Transverse colon (tissue), 4 donors: Measurements from ENCODE around the gene RTEL1. TPM values are rescaled to one million over a fixed set of nuclear protein-coding genes. Genes with fewer than 3 reads are reported as not detected.

ENCODE experiments used
- DNase-seq: peaks from one replicate; pipeline ENCODE4 v3.0.0-alpha.2; 2019
- H3K27ac ChIP-seq, 4 donors: fragments of 200-600 bp; sonication (generic); 2 replicates each; pipeline ENCODE4 v1.5.1; 2016 to 2018; ENCODE audit warnings: inconsistent platforms in 4 of 4
- H3K27me3 ChIP-seq: fragments of 200-600 bp; sonication (generic); 2 replicates; pipeline ENCODE4 v1.5.1; 2017; ENCODE audit warnings: inconsistent platforms
- H3K36me3 ChIP-seq, 4 donors: fragments of 200-600 bp; sonication (generic); 2 replicates each; pipeline ENCODE4 v1.5.1; 2017 to 2019; ENCODE audit warnings: inconsistent platforms in 4 of 4
- H3K4me1 ChIP-seq, 4 donors: fragments of 200-600 bp; sonication (generic); 2 replicates each; pipeline ENCODE4 v1.5.1; 2017 to 2020; ENCODE audit warnings: inconsistent platforms in 4 of 4
- H3K4me3 ChIP-seq, 4 donors: fragments of 200-600 bp; sonication (generic); 1 replicate in 1 of 4; 2 replicates in 3 of 4; pipeline versions ENCODE4 v1.5.1 to v1.6.1; 2017 to 2019; ENCODE audit warnings: inconsistent platforms in 4 of 4
- H3K9me3 ChIP-seq, 2 donors: fragments of 200-600 bp; sonication (generic); 2 replicates each; pipeline ENCODE4 v1.5.1; 2017 to 2019; ENCODE audit warnings: inconsistent platforms in 2 of 2
- EP300 ChIP-seq: sonication (generic); formaldehyde crosslinking; IDR thresholded peaks from one replicate; pipeline ENCODE4 v1.6.1; 2017; ENCODE audit warnings: antibody characterized with exemption, low read depth
- POLR2A ChIP-seq: fragments of 450-650 bp; IDR thresholded peaks from one replicate; pipeline ENCODE4 v1.6.1; 2016; ENCODE audit warnings: antibody characterized with exemption, mild to moderate bottlenecking, moderate library complexity
- POLR2AphosphoS5 ChIP-seq, 3 donors: sonication (generic); formaldehyde crosslinking; IDR thresholded peaks; one replicate each; pipeline ENCODE4 v1.6.1; 2016; ENCODE audit warnings: antibody characterized with exemption in 3 of 3
- WGBS, 2 donors: methylation state at CpG; one replicate each; pipeline ENCODE4 v1.1.5; 2018; ENCODE audit warnings: low coverage in 1 of 2; 5-methylcytosine and 5-hydroxymethylcytosine counted together
- in situ Hi-C, 4 donors: fragments of 200-750 bp; cut with MboI; loops; one replicate each; pipeline versions ENCODE4 v1.15.0 to v1.15.1; 2017; ENCODE audit warnings: low sequenced_read_pairs in 3 of 4, low pct_ligation_motif_present in 1 of 4, low pct_unique_long_range_greater_than_20kb in 1 of 4
- intact Hi-C: fragments of 100-400 bp; cut with DNase I; formaldehyde crosslinking; loops from one replicate; pipeline ENCODE4 v1.15.1; 2023; ENCODE audit warnings: low total_unique reads
- total RNA-seq, 4 donors: library from RNA; depleted of rRNA; stranded (reverse); fragments of >200 nt; gene quantifications; one replicate each; pipeline ENCODE4 v1.1.0, GENCODE V29; 2016
- TF ChIP-seq, protein P1 (sequence below), 5 experiments: fragments of 200-600 bp in 3 of 5; fragments of 450-650 bp in 2 of 5; sonication (generic) in 3 of 5; IDR thresholded peaks; 1 replicate in 2 of 5; 2 replicates in 3 of 5; pipeline ENCODE4 v1.5.1; 2016 to 2017; ENCODE audit warnings: antibody characterized with exemption in 5 of 5, inconsistent platforms in 3 of 5, mild to moderate bottlenecking in 2 of 5, moderate library complexity in 1 of 5

Gene RTEL1
- total RNA-seq, 4 donors from 2014 or later: 18.8 to 84.9 (median 24.1) TPM

DNA sequence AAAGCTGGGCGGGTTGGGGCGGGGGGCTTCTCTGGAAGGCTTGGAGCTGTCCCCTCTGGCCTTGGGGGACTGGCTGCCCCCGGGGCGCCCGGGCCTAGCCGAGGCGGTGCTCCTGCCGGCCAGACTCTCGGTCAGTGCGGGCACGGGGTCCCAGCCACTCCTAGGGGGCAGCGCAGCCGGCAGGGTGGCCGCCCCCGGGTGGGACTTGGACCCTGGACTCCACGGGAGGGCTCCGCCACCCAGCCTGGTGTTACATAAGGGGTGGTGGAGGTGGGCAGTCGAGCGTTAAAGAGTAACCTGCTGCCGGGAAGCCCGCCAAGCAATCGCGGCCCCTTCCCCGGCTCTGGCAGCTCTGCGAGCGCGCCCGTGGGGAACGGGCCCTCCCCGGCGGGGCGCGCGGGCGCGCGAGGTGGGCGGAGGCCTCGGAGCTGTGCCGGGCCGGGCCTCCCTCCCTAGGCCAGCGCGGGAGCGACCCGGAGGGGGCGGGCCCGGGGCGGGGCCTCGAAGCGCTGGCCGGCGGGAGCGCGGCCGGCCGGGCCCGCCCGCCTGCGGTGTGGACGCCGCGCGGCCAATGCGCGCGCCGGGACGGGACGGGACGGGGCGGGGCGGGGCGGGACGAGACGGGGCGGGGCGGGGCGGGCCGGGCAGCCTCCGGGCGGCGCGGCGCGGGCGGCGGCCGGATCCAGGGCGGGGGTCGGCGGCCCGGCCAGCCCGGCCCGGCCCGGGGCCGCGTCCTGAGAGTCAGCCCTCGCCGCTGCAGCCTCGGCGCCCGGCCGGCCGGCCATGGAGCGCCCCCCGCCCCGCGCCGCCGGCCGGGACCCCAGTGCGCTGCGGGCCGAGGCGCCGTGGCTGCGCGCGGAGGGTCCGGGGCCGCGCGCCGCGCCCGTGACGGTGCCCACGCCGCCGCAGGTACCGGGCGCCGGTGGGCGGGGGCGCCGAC, 81.3 kb downstream of the RTEL1 start, which contains the start of gene SLC2A4RG:
Gene SLC2A4RG, plus strand, starts transcription at position 647 of the 940 bp plus-strand sequence. Its CDS starts 137 bp downstream, at position 784.
- H3K4me3 ChIP-seq: peak within 1 kb of the TSS; percentile 37 to 72 (median 53)
- peak within 1 kb of the TSS; percentile 89 to 98 (median 92) for H3K27ac ChIP-seq
- no peaks in the 10 kb centered on the region for H3K9me3 ChIP-seq
- WGBS, 2 donors: 2% methylated on average over 20 of the region's 136 CpGs; no CpG with 5 or more reads in 1 of the 2 donors
- peak; percentile 87 for DNase-seq
- H3K4me1 ChIP-seq: peaks cover 39 to 56% (median 48%) of the 10 kb centered on the region in 4 donors
- in situ Hi-C loops (no loop called here), intact Hi-C loops (no loop called here)
- no peaks in the 10 kb centered on the region for H3K36me3 ChIP-seq
- H3K27me3 ChIP-seq: no peaks in the 10 kb centered on the region
- peak; percentile 3 for TF ChIP-seq POLR2A
- TF ChIP-seq, protein P1, sequence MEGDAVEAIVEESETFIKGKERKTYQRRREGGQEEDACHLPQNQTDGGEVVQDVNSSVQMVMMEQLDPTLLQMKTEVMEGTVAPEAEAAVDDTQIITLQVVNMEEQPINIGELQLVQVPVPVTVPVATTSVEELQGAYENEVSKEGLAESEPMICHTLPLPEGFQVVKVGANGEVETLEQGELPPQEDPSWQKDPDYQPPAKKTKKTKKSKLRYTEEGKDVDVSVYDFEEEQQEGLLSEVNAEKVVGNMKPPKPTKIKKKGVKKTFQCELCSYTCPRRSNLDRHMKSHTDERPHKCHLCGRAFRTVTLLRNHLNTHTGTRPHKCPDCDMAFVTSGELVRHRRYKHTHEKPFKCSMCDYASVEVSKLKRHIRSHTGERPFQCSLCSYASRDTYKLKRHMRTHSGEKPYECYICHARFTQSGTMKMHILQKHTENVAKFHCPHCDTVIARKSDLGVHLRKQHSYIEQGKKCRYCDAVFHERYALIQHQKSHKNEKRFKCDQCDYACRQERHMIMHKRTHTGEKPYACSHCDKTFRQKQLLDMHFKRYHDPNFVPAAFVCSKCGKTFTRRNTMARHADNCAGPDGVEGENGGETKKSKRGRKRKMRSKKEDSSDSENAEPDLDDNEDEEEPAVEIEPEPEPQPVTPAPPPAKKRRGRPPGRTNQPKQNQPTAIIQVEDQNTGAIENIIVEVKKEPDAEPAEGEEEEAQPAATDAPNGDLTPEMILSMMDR (IDR thresholded peaks at IDR 0.05): no peak

DNA sequence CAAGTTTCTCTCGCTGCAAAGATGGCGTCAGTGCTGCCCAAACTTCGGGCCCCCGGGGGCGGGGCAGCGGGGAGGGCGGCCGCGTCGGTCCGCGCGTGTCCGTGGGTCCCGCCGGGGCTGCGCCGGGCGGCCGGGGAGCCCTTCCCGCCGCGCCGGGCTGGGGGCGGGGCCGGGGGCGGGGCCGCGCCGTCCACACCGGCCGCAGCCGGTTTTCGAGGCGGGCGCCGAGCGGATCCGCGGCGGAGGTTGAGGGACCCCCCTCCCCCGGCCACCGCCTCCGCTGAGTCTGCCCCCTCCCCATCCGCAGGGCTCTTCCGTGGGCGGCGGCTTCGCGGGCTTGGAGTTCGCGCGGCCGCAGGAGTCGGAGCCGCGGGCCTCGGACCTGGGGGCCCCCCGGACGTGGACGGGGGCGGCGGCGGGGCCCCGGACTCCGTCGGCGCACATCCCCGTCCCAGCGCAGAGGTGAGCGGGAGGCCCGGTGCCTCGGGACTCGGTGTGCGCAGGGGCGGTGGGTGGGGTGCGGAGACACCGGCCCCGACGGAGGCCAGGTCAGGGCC, 82.0 kb downstream of the RTEL1 start:
- no peaks in the 10 kb centered on the region for H3K36me3 ChIP-seq
- intact Hi-C loops: no loop called here
- H3K4me3 ChIP-seq: peak overlapping the region; percentile 9 to 72 (median 53)
- peaks cover 39 to 56% (median 48%) of the 10 kb centered on the region in 4 donors for H3K4me1 ChIP-seq
- no peaks in the 10 kb centered on the region for H3K27me3 ChIP-seq
- no peaks in the 10 kb centered on the region for H3K9me3 ChIP-seq
- TF ChIP-seq EP300 (no peak), POLR2AphosphoS5 (IDR thresholded peaks at IDR 0.05) (no peak), POLR2A (no peak)
- TF ChIP-seq, protein P1 (IDR thresholded peaks at IDR 0.05): no peak
- in situ Hi-C loops: no loop called here
- H3K27ac ChIP-seq: peak overlapping the region; percentile 89 to 98 (median 91)
- peak; percentile 52 for DNase-seq
- 1% methylated on average over 54 of the region's 80 CpGs; no CpG with 5 or more reads in 1 of the 2 donors for WGBS, 2 donors

DNA sequence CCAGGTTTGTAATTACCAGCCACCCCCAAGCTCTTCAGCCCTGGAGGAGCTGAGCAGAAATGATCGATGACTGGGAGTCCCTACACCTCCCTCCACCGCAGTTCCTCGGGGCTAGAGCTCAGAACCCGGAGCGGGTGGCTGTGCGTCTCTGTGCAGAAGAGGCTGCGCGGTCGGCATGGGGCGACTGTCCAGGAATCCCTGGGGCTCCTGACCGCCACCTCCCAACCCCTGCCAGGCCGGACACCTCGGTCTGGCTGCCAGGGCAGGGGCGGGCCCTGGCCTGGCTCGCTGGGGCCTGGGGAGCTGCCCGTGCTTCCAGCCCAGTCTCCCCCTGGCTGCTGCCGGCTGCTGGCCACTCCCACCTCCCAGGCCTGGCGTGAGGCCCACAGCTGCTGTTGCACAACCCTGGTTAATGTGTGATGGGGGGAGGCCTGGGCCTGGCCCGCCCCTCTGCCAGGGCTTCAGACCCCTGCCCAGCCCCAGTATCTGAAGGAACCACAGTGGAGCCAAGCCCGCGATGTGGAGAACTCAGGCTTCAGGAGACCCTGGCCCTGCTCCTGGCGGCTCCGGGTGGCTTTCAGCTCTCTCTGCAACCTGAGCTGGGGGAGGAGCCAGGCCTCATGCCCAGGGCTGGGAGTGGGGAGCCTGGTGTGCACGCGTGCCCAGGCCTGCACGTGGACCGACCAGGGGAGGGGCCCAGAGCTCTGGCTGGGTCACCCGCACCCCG, 82.7 kb downstream of the RTEL1 start:
- Histone ChIP-seq H3K27me3 (no peaks in the 10 kb centered on the region), H3K9me3 (no peaks in the 10 kb centered on the region), H3K36me3 (no peaks in the 10 kb centered on the region), H3K4me1 (peaks cover 38 to 52% (median 46%) of the 10 kb centered on the region in 4 donors), H3K4me3 (peak overlapping the region; percentile 9 to 72 (median 53)), H3K27ac (peak overlapping the region; percentile 89 to 98 (median 91))
- intact Hi-C loops: no loop called here
- DNase-seq: peak; percentile 93
- WGBS, 2 donors: 4% methylated on average over 5 of the region's 29 CpGs; no CpG with 5 or more reads in 1 of the 2 donors
- in situ Hi-C loops: no loop called here
- TF ChIP-seq POLR2A: peak; percentile 54
- TF ChIP-seq POLR2AphosphoS5 (IDR thresholded peaks at IDR 0.05): peak; percentile 65 to 75 (median 67)
- TF ChIP-seq, protein P1 (IDR thresholded peaks at IDR 0.05): peak in 2 of 5 experiments; percentile 7 to 31
- no peak for TF ChIP-seq EP300

DNA sequence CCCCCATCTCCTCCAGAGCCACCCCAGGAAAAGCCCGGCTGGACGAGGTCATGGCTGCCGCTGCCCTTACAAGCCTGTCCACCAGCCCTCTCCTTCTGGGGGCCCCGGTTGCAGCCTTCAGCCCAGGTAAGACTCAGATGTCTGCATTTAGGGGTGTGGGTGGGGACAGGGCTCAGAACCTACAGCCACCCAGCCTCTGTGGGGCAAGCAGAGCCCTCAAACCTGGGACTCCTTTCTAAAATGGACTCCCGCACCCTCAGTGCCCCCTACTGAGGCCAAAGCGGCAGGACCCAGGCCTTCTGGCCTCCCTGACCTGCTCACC, 83.2 kb downstream of the RTEL1 start:
- Histone ChIP-seq H3K27me3 (no peaks in the 10 kb centered on the region), H3K4me3 (peak overlapping the region in 2 of 4 donors; percentile 63 to 72), H3K9me3 (no peaks in the 10 kb centered on the region), H3K36me3 (no peaks in the 10 kb centered on the region), H3K4me1 (peaks cover 33 to 47% (median 43%) of the 10 kb centered on the region in 4 donors), H3K27ac (peak overlapping the region; percentile 89 to 98 (median 91))
- 64% methylated on average over 3 of the region's 6 CpGs; no CpG with 5 or more reads in 1 of the 2 donors for WGBS, 2 donors
- intact Hi-C loops: no loop called here
- TF ChIP-seq POLR2AphosphoS5 (IDR thresholded peaks at IDR 0.05): no peak
- TF ChIP-seq POLR2A: no peak
- TF ChIP-seq, protein P1 (IDR thresholded peaks at IDR 0.05): no peak
- no peak for DNase-seq
- in situ Hi-C loops: no loop called here
